ENCODE measurements around the gene TANK. TPM values are rescaled to one million over a fixed set of nuclear protein-coding genes. Genes with fewer than 3 reads are reported as not detected.
A peak's percentile ranks its signal among the peaks of the same experiment; 100 is the strongest.

TANK gene
- total RNA-seq, 2 donors from 2014 or later, result 28.5 to 40.2 TPM

GRCh38 chr2:161133366-161133765 is 26.9 kb upstream of the TANK start:
- H3K36me3 ChIP-seq (replicated peaks in 1 of 2; ENCODE audit: insufficient read depth in 1 of 2, low read depth in 2 of 2), result no peaks in the 10 kb centered on the region
- no peak overlapping the region for H3K27ac ChIP-seq
- H3K9me3 ChIP-seq, result no peaks in the 10 kb centered on the region
- intact Hi-C loops (cut with DNase I), result no loop called here
- TF ChIP-seq CTCF (IDR thresholded peaks at IDR 0.05), result no peak
- TF ChIP-seq POLR2A (IDR thresholded peaks at IDR 0.05), result no peak
- H3K27me3 ChIP-seq, result no peaks in the 10 kb centered on the region
- no peak for DNase-seq
- no peak overlapping the region for H3K4me3 ChIP-seq
- peaks cover 23% of the 10 kb centered on the region for H3K4me1 ChIP-seq
- 79 to 82% methylated on average over 6 of the region's 6 CpGs for WGBS, 2 donors
- no peak for ATAC-seq

GRCh38 chr2:161134547-161135518 is 25.4 kb upstream of the TANK start:
- intact Hi-C loops (cut with DNase I), result no loop called here
- H3K36me3 ChIP-seq (replicated peaks in 1 of 2; ENCODE audit: insufficient read depth in 1 of 2, low read depth in 2 of 2), result no peaks in the 10 kb centered on the region
- 43 to 48% methylated on average over 9 of the region's 9 CpGs for WGBS, 2 donors
- DNase-seq (peak; percentile 25 to 59 (median 51)), ATAC-seq (peak; percentile 61)
- peaks cover 23% of the 10 kb centered on the region for H3K4me1 ChIP-seq
- no peak overlapping the region for H3K4me3 ChIP-seq
- TF ChIP-seq CTCF (IDR thresholded peaks at IDR 0.05), result no peak
- no peak for TF ChIP-seq POLR2A (IDR thresholded peaks at IDR 0.05)
- H3K9me3 ChIP-seq, result no peaks in the 10 kb centered on the region
- H3K27me3 ChIP-seq, result no peaks in the 10 kb centered on the region
- peak overlapping the region in 3 of 4 donors; percentile 53 to 62 (median 61) for H3K27ac ChIP-seq

- Histone ChIP-seq H3K9me3 (no peaks in the 10 kb centered on the region), H3K36me3 (replicated peaks in 1 of 2; ENCODE audit: insufficient read depth in 1 of 2, low read depth in 2 of 2) (no peaks in the 10 kb centered on the region), H3K27me3 (no peaks in the 10 kb centered on the region), H3K4me3 (no peak overlapping the region), H3K4me1 (peaks cover 23% of the 10 kb centered on the region), H3K27ac (peak overlapping the region in 2 of 4 donors; percentile 37 to 66)
- DNase-seq, result no peak
- 62 to 68% methylated on average over 4 of the region's 4 CpGs for WGBS, 2 donors
- intact Hi-C loops (cut with DNase I), result no loop called here
- ATAC-seq, result no peak
- TF ChIP-seq CTCF (IDR thresholded peaks at IDR 0.05), result no peak
- TF ChIP-seq POLR2A (IDR thresholded peaks at IDR 0.05), result no peak
Observed at GRCh38 chr2:161135951-161136593, 24.2 kb upstream of the TANK start.

GRCh38 chr2:161136696-161137324 is 23.4 kb upstream of the TANK start:
- no peaks in the 10 kb centered on the region for H3K9me3 ChIP-seq
- peaks cover 23% of the 10 kb centered on the region for H3K4me1 ChIP-seq
- intact Hi-C loops (cut with DNase I), result no loop called here
- H3K27me3 ChIP-seq, result no peaks in the 10 kb centered on the region
- ATAC-seq (peak; percentile 58), DNase-seq (peak in 1 of 4 donors; percentile 26)
- H3K27ac ChIP-seq, result peak overlapping the region in 2 of 4 donors; percentile 37 to 66
- H3K36me3 ChIP-seq (replicated peaks in 1 of 2; ENCODE audit: insufficient read depth in 1 of 2, low read depth in 2 of 2), result no peaks in the 10 kb centered on the region
- TF ChIP-seq CTCF (IDR thresholded peaks at IDR 0.05) (no peak), POLR2A (IDR thresholded peaks at IDR 0.05) (peak in 1 of 3 donors; percentile 45)
- WGBS, 2 donors, result 41 to 56% methylated on average over 4 of the region's 4 CpGs
- H3K4me3 ChIP-seq, result no peak overlapping the region

Data from body of pancreas (tissue), 4 donors.